Measurements from ENCODE around the gene ZNF462. TPM values are rescaled to one million over a fixed set of nuclear protein-coding genes. Genes with fewer than 3 reads are reported as not detected.

Gene ZNF462
- total RNA-seq, 1 donor from 2014 or later = 2.2 TPM

DNA sequence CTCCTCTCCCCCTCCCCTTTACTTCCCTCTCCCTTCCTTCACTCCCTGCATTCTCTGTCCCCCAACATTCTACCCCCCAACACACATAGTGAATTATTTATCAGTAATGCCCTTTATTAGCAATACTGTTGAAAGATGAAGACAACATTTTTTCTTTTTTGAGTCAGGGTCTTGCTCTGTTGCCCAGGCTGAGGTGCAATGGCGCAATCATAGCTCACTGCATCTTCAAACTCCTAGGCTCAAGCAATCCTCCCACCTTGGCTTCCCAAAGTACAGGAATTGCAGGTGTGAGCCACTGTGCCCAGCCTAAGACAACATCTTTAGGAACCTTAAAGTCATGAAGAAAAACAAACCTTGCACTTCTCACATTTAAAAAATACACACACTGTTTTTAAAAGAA lies 130.6 kb downstream of the ZNF462 start:
- ATAC-seq = no peak
- DNase-seq (ENCODE audit: low spot score) = no peak

DNA sequence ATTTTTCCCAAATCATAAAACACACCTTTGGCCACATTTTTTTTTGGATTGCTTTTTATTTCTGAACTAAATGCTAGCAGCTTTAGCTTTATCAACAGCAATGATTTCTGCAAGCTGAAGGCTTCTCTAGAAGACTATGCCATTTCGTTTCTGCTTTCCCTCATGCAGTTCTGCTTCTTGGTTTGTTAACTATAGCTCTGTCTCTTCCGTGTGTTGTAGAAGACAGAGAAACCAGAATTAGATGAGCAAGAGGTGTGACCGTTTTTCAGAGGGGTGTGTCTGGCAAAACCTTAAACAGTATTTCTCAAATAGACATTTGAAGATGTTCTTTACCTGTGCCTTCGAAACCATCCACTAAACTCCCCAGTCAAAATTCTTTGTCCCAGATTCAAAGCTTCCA lies 131.5 kb downstream of the ZNF462 start:
- DNase-seq (ENCODE audit: low spot score) (no peak), ATAC-seq (no peak)

DNA sequence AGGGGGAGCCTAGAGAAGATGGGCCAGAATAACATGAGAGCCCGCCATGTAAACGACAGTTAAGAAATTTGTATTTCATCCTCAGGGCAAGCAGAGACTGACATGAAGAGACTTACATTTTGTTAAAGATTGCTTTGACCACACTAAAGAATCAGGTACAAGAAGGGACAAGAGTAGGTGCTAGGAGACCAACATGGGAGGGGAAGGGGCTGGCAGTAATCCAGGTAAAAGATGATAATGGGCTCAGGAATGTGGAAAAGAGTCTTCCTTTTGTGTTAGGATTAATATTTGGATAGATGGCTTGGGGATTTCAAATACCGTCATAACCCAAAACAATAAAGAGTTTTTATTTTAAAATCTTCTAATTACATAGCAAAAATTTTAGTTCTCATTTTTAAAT lies 137.3 kb downstream of the ZNF462 start:
- DNase-seq (ENCODE audit: low spot score) (no peak), ATAC-seq (no peak)

DNA sequence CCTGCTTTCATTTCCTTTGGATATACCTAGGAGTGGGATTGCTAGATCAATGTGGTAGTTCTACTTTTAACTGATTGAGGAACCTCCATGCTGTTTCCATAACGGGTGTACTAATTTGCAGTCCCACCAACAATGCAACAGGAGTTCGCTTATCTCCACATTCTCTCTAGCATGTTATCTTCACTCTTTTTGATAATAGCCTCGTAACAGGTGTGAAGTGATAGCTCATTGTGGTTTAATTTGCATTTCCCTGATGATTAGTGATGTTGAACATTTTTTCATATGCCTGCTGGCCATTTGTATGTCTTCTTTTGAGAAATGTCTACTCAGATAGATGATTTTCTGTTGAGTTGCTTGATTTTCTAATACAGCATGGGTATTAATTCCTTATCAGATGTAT lies 142.2 kb downstream of the ZNF462 start:
- DNase-seq (ENCODE audit: low spot score) = no peak
- no peak for ATAC-seq

DNA sequence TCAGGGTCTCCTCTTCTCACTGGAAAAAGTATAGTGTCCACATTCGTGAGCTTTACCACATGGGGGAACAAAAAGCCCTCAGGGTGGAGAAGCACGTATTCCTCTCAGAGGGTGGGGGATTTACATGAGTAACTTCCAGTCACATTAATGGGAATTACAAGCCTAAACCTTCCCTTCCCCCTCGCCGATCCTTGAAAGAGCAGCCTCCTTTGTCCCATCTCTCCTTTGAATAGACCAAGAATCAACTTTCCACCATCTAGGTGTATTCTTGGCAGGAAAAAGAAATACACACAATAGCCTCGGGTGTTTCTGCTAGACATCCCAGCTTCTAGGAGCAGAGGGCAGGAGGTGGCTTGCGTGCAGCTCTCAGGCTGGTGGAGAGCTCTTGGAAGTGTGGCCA lies 144.4 kb downstream of the ZNF462 start:
- DNase-seq (ENCODE audit: low spot score) = no peak
- no peak for ATAC-seq

DNA sequence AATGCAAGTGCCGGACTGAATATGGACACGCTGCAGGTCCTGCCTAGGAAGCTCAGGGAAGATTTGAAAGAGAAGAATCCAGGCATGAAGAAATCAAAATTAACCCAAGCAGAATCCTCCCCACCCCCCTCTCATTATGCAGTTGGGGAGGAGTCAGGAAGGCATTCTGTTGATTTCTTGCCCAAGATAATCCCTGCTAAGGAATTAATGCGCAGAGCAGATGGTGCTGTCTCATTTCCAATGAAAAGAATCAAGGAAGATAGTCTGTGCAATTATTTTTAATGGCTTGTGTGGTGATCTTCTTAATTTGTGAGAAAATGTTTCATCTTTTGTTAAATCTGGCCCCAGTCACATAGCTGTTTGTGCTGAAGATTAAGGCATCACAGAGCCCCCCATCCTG lies 145.0 kb downstream of the ZNF462 start:
- DNase-seq (ENCODE audit: low spot score) = no peak
- ATAC-seq = no peak

- no peak for ATAC-seq
- DNase-seq (ENCODE audit: low spot score) = no peak
Observed at GRCh38 chr9:107008447-107008846, 145.5 kb downstream of the ZNF462 start.

DNA sequence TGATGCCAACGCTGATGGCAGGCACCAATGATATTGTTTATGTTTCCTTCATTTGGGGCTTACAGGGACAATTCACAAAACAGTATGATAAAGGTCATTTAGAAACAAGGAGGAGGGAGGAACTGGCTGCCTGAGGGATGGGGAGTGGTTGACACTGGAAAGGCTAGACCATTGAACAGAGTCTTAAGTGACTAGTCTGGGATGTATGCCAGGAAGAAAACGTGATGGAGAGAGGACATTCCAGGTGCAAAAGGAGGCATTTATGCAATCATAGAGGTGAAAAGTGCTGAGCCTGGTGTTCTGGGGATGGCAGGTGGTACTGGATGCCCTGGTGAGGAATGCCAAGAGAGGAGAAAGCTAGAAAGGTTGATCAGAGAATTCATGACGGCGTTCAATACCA lies 153.4 kb downstream of the ZNF462 start:
- DNase-seq (ENCODE audit: low spot score) = no peak
- ATAC-seq = no peak

GRCh38 chr9:107018861-107019545 lies 156.0 kb downstream of the ZNF462 start:
- DNase-seq (ENCODE audit: low spot score) (no peak), ATAC-seq (no peak)

GRCh38 chr9:107020040-107020530 lies 157.1 kb downstream of the ZNF462 start:
- no peak for ATAC-seq
- DNase-seq (ENCODE audit: low spot score) = no peak

DNA sequence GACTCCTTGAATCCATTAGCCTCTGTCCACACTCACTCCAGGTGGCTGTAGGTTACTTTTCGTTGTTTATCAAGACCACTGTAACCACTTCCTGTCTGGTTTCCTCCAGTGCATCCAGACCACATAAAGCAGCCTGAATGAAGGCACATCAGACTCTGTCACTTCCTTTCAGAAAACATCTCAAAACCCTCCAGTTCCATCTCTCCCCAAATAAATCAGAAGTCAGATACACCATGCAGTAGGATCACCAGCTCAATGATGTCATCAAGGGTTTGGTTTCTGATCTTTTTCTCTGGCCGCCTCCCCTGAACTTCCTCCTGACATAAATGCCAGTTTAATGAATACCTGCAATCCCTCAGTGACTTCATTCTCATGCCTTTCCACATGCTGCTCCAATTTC lies 161.2 kb downstream of the ZNF462 start:
- DNase-seq (ENCODE audit: low spot score) (no peak), ATAC-seq (no peak)

DNA sequence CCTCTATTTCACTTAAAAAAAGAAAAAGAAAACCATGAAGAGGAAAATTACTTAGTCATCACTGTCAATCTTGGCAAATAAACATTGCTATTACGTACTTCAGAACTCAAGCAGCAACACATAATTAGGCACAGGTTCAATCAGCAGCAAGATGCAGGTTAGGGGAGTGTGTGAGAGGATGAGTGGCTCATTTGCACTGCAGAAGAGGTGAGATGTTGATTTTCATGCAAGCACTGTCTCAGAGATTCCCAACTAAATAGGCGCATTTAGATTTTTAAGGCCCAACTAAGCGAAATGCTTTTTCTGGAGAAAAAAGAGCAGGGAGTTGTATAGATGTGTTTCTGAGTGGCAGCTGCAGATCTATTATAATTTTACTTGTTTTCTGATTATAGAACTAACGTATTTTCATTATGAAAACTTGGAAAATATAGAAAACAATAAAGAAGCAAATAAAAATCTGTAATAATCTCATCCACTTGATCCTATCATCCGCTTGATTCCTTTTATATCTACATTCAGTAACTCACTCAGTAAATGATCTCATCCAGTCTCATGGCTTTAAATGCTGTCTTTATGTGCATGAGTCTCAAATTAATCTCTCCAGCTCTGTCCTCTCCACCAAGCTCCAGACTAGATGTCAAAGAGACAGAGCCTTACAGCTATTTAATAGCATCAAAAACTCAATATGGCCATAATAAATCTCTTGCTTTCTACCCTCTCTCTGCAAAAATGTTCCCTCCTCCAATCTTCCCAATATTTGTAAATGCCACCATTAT lies 162.5 kb downstream of the ZNF462 start:
- ATAC-seq = no peak

GRCh38 chr9:107029146-107029545 lies 166.2 kb downstream of the ZNF462 start:
- ATAC-seq = no peak
- DNase-seq (ENCODE audit: low spot score) = no peak

More for the DNA sequence above, 162.5 kb downstream of the ZNF462 start:
- DNase-seq (ENCODE audit: low spot score) = no peak

DNA sequence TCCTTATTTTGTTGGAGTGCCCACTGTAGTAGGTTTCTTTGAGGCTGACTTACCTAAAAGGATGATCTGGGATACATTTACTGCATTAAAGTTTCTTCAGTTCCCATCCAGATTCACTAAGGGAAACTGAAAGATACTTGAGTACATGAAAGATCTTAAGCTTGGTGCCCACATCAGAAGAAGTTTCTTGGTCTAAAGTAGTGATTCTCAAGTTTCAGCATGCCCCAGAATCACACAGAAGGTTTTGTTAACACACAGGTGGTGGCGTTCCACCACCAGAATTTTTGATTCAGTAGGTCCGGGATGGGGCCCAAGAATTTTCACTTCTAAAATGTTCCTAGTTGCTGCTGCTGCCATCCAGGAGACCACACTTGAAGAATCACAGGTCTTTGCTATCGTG lies 171.0 kb downstream of the ZNF462 start:
- DNase-seq (ENCODE audit: low spot score) = no peak
- no peak for ATAC-seq

DNA sequence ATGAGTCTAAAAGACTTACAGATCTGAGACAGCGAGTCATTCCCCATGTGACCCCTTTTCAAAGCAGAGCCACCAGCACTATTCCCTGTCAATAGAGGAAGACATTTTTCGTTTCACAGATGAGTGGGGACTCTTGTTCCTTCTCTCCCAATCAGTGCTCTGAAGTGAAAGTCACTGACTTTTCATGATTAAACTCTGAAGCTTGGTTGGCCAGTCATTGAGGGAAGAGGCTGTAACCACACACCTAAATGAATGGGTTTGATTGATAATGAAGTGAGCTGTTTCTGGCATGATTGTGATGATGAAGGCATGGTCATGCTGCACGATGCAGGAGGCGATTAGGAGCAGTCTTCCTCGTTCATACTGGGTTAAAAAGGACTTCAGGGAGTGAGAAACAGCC lies 171.9 kb downstream of the ZNF462 start:
- ATAC-seq (no peak), DNase-seq (ENCODE audit: low spot score) (no peak)

DNA sequence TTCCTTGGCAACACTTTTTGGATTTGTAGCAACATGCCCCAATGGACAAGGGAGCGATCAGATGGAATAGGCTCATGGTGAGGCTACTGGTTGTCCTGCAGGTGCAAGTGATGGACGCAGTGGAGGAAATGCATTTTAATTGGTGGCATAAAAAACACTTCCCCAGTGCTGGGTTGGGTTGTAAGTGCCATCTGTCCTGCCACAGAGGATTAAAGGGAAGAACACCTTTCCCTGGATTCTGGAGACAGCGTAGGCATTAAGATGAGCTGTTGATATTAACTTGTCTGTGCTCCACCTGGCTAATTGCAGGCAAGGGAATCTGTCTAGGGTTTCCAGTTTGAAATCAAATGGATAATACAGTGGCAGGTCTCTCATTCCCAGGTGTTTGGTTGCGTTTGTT lies 173.4 kb downstream of the ZNF462 start:
- no peak for DNase-seq (ENCODE audit: low spot score)
- ATAC-seq = no peak

GRCh38 chr9:107039542-107039941 lies 176.6 kb downstream of the ZNF462 start:
- ATAC-seq (no peak), DNase-seq (ENCODE audit: low spot score) (no peak)

DNA sequence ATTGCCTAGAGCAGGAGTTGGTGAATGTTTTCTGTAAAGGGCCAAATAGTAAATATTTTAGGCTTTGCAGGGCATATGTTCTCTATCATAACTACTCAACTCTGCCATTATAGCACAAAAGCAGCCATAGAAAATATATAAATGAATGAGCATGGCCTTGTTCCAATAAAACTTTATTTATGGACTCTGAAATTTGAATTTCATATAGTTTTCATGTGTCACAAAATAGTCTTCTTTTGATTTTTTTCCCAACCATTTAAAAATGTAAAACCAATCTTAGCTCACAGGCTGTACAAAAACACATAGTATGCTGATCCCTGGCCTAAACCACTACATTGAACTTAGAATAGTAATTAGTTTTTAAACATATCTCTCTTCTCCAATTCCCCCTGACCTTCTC lies 179.6 kb downstream of the ZNF462 start:
- DNase-seq (ENCODE audit: low spot score) (no peak), ATAC-seq (no peak)

GRCh38 chr9:107043886-107044285 lies 180.9 kb downstream of the ZNF462 start:
- no peak for ATAC-seq
- DNase-seq (ENCODE audit: low spot score) = no peak

DNA sequence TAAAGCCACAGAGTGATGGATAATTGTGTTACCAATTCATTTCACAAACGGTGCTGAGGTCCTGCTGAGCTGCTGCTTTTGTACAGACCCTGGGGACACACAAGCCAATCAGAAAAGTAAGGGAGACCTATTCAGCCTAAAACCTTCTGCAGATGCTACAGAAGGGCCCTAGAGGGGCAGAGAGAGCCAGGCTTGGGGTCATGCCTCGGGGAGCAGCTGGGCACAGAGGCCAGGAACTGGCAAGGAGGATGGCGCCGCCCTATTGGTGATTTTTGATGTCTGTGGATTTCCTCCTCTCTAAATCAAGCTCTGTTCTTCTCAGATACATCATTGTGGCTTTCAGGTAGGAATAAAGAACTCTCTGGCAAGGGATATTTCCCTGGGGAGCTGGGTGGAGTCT lies 181.9 kb downstream of the ZNF462 start:
- no peak for DNase-seq (ENCODE audit: low spot score)
- ATAC-seq = no peak

- no peak for DNase-seq (ENCODE audit: low spot score)
- ATAC-seq = no peak
Observed at GRCh38 chr9:107046692-107047091, 183.7 kb downstream of the ZNF462 start.

GRCh38 chr9:107049046-107049802 lies 186.3 kb downstream of the ZNF462 start:
- ATAC-seq (no peak), DNase-seq (ENCODE audit: low spot score) (no peak)

All from left lobe of liver (tissue), 2 donors.